Stimulated activated CD8-positive, alpha-beta memory T cell treated with anti-CD3 and anti-CD28 coated beads, Interleukin-12 subunit alpha, Interleukin-12 subunit beta, amount 100 ng/mL, for 24 hours (primary cell): ENCODE results near the gene UQCC2.
A peak's percentile ranks its signal among the peaks of the same experiment; 100 is the strongest.

Source experiments
- DNase-seq: peaks from one replicate; pipeline ENCODE4 v3.0.0-alpha.2; 2020; ENCODE audit errors: extremely low read depth

Gene UQCC2

DNA sequence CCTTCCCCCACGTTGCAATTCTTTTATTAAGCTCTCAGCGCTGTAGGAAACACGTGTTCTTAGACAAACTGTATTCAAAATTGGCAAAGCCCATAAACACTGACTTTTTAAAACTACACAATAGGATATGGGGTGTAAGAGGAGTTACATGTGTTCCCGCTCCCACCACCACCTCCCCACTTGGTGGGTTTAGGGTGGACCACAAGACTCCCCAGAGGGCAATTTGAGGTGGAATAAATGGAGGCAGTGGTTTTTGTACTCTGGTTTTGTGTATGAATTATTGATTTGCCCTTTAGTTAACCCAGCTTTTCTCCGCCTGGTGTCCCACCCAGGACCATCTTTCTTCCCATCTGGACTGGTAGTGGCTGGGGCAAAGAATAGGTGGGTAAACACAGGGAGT, 3.7 kb downstream of the UQCC2 start:
- DNase-seq, result no peak

DNA sequence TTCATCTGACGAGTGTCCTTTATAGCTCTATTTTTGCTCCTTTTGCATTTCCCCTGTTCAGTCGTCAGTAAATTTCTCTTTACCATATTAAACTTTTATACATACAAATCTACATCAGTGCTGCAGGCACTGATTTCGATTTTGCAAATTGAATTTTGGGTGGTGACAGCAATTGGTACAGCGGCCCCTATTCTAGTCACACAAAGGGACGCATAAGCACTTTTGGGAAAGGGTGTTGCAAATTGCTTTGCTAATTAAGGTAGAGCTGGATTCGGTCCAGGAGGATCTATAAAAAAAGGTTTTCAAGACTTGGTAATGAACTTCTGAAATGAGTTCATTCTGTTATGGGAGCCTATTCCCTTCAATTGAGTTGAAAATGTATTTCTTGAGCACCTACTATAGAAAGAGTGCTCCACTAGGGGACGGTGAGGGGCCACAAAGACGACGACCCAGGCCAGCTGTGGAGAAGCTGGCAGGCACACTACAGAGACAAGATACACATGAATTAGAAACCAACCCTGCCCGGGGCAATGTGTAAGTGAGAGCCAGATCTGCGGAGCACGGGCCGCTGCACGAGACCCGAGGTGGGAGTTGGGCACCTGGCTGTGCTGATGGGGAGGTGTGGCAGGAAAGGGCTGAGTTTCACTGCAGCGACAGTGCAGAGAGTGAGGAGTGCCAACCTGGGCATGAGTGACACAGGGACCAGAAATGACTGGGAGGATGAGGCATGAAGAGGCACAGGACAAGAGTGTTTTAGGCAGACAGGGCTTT, 5.4 kb downstream of the UQCC2 start:
- no peak for DNase-seq

DNA sequence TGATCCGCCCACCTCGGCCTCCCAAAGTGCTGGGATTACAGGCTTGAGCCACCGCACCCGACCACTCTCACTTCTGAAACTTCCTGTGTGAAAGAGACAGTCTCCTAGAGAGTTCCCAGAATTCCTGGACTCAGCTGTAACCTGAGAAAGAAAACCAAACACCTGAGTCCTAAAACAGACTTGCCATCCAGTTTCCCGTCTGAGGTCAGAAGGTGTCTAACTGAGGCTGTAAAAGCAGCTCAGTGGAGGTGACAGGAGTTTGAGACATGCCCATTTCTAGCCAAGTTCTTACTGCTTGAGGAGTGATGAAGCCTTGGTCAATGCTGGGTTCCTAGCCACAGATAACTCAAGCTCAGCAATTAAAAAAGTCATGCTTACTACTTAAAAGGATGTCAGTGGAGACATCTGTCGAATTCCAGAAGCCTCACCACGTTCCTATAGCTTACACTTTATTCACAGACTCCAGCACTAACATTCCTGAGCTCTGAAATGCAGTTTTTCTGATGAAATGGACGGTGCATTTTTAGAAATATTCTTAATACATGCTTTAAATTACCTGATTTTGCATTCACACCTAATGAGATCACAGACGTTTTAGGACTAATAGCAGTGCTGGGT, 6.1 kb downstream of the UQCC2 start:
- DNase-seq, result no peak

DNA sequence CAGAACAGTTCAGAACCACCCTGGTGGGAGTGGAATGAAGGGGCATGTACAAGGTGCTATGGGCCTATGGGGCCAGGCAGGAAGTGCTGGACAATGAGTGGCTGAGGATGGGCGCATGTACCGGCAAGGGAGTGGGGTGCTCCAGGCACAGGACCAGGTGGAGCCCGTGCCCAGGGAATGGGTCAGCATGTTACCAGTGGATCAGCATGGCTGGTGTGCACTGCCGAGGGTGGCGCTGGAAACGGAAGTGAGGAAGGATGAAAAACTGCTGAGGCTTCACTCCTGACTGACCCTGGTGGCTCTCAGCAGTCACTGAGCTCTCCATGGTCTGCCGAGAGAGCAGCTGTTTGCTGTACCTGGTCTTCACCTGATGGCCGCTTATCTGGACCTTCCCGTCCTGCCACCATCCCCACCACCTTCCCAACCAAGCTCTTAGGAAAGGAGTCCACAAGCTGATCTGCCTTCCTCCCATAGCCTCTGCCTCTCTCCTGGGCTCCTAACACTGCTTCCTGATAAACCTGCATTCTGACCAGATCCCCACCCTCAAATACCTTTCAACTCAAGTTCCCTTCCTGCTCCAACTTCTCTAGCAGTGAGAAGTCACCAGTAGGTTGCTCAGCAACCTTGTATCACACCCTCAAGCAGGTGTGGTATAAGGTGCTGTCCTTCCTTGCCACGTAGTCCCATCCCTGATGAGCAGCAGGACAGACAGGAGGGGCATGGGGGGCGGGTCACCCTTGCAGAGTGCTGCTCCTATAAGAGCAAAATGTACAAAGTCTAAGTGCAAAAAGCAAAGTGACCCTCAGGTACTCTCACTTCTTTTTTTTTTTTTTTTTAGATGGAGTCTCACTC, 7.1 kb downstream of the UQCC2 start:
- no peak for DNase-seq

DNA sequence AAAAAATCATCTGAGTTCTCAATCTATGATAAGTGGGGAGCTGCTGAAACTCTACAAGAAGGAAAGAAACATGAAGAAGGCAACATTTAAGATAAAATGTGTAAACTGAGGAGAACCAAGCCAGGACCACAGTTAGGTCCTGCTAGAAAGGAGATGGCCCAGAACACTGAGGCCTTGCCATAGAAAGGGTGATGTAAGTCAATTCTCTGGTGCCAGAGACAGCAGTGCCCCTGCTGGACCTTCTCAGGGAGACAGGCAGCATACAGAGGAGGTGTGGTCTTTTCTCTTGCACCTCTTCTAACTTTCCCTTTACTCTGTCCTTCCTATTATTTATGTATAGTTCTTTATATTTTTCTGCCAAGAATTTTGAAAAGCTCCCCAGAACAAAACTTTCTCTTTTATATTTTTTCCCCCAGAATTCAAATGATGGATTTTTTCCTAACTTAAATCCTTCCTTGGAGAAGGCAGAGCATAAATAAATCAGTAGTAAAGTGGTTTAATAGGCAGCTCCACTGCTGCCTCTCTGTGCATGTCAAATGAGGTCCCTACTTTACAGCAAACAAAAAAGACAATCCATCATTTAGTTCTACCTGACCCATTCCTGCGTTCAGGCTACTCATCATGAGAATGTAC, 9.0 kb downstream of the UQCC2 start:
- no peak for DNase-seq

DNA sequence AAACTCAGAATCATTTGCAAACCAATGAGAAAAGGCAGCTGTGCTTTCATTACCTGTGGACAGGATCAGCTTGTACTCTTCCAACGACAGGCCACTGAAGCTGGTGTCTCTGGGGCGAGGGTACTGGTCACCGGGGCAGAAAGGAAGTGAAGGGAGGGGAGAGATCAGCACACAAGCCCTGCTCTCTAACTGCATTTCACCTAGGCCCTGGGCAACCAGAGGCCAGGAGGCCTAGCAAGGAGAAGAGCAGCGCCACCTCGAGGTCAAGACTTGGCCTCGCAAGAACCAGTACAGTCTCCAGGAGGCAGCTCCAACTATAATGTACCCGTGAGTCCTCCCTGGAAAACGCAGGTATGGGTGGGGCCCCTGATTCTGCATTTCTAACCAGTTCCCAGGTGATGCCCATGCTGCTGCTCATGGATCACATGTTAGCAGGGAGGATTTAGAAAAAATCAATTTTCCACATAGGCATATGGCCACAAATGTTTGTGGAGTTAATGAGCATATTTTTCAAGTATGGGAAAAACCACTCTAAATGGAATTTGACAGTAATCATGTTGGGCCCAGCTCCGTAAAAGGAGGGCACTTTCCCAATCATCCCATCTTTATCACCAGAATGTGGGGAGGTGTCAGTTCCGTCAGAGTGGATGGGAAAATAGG, 11.0 kb downstream of the UQCC2 start:
- DNase-seq, result peak; percentile 34

DNA sequence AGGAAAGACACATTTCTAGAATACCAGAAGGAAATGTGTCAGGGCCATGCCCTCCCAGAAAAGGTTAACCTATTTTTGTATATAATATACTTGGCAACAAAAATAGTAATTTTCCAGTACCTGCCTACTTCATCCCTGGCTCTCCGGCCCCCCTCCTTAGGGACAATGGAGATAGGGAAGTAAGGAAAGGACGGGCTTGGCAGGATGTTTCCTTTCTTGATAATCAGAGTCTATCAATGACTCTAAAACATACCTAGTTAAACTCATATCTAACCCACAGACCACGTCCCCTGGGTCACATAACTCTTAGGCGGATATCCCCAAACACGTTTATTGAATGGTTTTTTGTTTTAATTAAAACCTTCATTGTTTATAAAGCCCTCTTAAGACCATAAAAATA, 11.8 kb downstream of the UQCC2 start:
- no peak for DNase-seq

DNA sequence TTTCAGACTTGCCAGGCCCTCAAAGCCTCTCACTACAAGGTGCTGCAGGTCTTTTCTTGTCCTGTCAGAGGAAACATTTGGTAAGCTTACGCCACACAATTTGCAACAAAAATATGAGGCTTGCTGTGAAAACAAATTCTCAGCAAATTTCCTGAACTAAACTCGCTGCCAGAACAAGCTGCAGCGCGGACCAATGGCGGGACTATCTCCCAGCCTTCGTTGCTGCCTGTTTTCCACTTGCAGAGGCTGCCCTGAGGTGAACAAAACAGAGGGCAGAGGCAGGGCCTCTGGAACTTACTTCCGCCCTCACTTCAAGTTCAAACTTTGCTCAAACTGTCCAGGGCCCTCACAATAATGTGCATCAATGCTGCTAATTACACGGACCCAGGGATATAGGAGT, 12.4 kb downstream of the UQCC2 start:
- DNase-seq, result no peak

DNA sequence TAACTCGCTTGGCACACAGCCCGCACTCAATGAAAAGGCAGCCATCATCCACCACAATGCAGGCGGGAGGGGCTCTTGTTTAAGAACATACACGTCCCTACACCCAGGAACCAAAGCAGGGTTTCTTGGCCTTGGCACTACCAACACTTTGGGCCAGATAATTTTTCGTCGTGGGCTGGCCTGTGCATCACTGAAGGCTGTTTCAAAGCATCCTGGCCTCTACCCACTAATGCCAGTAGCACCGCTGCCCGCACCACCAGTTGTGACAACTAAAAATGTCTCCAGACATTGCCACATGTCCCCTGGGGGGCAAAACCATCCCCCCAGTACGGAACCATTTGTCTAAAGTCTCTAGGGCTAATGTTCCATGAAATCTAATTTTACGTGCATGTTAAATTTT, 13.0 kb downstream of the UQCC2 start:
- no peak for DNase-seq

DNA sequence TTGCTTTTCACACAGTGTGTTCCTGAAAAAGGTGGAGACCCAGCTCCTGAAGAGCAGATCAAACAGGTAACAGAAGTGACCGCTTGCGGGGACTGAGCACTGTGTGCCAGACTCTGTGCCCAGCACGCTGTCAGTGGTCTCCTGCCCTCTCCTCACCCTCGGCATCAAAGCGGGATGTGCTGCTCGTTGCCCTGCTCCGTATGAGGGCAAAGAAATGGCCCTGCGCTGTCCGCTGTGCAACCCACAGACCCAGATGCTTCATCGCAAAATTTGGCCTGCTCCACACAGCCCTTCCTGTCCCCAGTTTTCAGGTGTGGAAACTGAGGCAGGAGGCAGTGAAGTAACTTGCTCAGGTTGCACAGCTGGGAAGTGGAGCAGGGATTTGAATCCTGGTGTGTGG, 13.7 kb downstream of the UQCC2 start:
- no peak for DNase-seq

DNA sequence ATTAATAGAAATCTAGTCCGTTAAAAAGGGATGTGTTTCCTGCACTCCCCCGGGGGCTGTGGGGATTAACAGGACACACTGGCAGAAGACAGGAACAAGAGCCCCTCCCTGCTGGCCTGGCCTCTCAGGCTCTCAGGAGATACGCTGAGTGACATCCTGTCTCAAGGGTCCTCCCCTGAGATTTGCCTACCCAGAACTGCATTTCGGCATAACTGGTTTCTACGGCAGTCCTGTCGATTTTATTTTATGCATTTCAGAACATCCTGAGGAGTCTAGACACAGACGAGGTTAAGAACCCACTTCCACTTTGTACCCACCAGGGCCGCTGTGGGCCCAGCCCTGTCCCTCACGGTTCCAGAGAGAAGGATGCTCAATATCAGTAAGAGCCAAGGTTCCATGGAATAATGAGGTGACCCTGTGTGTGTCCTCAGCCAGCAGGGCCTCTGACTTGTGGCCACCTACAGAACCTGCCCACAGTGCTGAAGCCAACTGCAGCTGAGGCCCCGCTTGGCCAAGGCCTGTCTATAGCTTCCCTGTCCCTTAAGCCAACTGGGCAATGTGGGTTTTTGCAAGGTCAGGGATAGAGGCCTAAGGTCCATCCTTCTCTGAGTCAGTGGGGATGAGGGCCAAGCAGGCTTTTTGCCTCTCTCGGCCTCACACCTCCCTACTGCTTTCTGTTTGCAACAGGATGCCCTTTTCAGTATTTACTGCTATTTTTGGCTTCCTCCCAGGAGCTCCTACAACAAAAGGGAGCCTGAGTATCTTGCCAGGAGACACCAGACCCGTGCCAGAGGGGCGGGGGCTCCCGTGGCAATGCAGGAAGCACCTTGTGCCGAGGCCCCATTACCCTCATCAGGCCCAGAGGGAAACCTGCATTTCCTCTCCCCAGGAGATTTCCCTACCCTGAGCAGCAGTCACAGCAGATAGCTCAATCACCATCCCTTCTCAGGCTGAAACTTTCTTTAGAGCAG, 14.7 kb downstream of the UQCC2 start:
- no peak for DNase-seq

DNA sequence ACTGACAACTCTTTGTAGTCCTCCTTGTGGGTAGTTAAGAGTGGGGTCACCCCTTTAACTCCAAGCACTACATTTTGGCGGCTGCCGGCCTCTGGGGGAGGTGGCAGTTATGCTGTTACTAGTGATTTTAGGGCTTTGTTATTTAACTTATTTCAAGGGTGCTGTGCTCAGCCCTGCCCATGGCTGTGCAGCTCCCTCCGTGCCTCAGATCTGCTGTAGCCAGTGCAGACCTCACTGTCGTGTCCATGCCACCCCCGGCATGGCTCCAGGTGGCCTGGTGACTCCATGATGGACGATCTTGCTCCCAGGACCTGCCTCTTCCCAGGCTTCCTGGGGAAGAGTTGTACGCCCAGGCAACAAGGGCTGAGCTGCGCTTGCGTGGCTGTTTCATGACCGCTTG, 15.4 kb downstream of the UQCC2 start:
- DNase-seq, result no peak

DNA sequence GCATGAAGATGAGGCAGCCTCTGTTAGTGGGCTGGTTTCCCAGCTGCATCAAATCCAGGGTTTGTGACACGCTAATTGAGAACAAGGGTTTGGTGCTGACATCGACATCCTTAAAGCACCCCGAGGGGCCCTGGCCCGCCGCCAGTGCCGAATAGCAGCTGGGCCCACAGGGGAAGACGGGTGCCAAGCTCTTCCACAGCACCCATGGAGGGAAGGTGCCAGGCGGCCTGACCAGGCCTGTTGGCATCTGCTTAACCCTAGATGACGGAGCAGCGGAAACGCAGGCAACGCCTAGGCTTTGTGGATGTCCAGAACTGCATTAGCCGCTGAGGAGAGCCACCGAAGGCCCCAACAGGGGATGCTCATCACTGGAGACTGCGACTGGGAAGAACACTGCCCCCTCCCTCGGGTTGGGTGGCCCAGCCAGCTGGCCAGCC, 16.0 kb downstream of the UQCC2 start:
- no peak for DNase-seq

DNA sequence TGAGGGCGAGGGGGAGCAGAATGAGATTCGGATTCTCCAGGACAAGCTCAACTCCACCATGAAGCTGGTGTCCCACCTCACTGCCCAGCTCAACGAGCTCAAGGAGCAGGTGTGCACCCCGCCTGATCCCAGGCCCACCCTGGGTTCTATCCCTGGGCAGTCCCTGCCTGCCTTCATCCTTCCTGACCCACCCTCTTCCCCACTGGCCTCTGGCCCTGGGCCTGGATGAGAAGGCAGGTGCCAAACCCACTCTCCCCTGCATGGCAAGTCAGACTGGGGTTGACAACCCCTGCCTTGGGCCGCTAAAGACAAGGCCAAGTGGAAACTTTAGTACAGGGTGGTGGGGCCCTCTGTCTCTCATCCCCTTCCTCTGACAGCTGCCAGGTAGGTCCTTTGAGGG, 16.5 kb downstream of the UQCC2 start:
- DNase-seq, result no peak

DNA sequence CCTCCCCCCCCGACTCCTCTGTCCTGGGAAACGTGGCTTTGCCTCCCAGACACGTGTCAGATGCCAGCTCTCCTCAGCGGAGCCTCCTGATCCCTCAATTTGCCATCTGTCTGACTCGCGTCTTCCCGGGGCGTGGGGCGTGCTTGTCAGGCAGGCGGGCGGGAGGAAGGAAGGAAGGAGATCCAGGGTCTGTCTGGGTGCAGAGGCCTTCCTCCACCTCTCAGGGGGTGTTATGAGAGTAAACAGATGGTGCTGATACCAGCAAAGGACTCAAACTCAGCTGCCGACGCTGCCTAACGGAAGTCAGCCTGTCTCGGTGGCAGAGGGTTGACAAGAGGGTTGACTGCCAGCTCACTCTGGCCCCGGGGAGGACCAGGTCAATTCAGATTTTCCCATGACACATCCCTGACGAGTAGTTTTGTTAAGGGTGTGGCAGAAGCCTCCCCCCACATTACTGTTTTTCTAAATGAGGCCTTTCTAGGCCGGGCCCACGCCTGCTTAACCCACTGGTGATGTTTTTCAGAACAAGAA, 17.0 kb downstream of the UQCC2 start:
- peak; percentile 50 for DNase-seq

DNA sequence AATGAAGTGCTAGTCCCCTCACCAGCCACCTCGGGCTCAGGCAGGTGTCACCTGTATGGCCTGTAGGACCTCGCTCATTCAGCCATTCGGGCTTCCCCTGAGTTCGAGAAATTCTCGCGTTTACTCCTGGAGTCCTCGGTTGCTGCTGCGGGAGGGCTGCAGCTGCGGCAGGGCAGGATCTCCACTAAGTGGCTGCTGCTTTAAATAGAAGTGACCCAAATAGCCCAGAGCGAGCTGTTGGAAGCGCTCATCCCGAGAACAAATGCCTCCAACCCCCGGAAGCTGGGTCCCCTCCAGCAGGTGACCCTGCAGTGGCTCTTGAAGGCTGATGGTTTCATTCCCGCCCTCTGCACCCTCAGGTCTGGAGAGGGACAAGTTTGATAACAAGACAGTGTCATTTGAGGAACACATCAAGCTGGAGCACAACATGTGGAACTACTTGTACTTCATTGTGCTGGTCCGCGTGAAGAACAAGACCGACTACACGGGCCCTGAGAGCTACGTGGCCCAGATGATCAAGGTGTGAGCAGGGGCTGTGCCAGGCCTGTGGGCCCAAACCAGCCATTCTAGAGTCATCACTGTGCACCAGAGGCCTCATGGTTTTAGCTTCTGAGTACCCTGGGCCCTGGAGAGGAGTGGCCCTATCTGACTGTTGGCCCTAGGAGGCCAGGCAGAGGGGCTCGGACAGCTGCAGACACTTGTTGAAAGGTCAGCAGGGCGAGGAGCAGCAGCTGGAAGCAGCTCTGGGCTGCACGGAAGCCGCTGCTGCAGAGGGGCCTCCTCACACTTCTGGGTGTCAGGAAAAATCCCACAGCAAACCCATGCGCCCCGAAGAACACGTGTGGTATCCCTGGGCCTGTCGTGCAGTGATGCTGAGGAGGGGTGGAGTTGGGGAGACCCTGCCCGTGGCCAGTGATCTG, 18.1 kb downstream of the UQCC2 start:
- no peak for DNase-seq

DNA sequence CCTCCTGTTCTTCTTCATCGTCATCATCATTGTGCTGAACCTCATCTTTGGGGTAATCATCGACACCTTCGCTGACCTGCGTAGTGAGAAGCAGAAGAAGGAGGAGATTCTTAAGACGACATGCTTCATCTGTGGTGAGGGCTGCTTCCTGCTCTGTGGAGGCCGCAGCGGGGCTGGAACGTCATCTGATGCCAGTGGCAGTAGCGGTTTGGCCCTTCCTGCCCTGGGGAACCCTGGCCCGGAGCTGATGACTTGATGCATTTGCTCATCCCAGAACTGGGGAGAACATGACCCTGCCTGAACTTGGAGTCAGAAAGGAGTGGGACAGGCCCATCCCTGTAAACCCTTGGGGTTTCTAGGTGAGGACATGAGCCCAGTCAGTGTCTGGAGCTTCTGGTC, 18.7 kb downstream of the UQCC2 start:
- DNase-seq, result peak; percentile 22

DNA sequence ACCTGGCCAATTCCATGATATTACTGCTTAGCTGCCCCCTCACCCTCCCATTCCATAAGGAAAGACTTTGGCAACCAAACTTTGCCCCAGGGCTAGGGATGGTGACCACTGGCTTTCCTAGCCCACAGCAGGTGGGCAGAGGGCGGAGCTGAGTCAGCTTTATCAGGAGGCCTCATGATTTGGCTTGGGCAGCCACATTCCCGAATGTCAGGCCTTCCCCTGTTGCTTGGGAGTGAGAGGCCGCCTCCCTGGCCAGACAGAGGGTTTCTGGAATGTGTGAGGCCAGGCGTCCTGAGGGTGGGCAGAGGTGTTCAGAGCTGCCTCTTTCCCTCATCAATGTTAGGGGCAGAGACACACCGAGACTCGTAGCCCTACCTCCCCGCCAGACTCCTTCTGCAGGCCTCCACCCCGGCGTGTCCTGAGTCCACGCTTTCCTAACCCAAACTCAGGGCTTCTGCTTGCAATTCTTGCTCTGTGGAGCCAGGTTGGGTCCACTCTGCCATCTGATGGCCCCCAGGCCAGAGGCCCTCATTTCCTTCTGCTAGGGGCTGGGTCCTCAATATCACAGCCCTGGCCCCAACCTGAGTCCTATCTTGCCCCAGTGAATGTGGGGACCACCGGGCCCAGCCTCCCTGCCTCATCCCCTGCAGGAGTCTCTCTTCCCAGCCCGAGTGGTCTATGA, 19.3 kb downstream of the UQCC2 start:
- DNase-seq, result no peak
